GM18867 (cell line): Measurements from ENCODE around the gene GPR141.

Experiments used
- ATAC-seq: cut with Tn5 transposase; IDR thresholded peaks from one replicate; pipeline ENCODE4 v1.9.1; 2021; ENCODE audit warnings: mild to moderate bottlenecking, moderate library complexity; ENCODE audit not compliant: unreplicated experiment

GPR141 gene

GRCh38 chr7:37775921-37776320 lies 92.4 kb downstream of the GPR141 start:
- ATAC-seq = no peak

- no peak for ATAC-seq
Measured at GRCh38 chr7:37781156-37781555, 97.6 kb downstream of the GPR141 start.

- no peak for ATAC-seq
Measured at GRCh38 chr7:37782166-37782565, 98.6 kb downstream of the GPR141 start.

- ATAC-seq = no peak
Measured at GRCh38 chr7:37784015-37784414, 100.4 kb downstream of the GPR141 start.

GRCh38 chr7:37786741-37787569 lies 103.4 kb downstream of the GPR141 start:
- peak; percentile 89 for ATAC-seq
